Measurements from ENCODE around the gene MSX2. TPM values are rescaled to one million over a fixed set of nuclear protein-coding genes. Genes with fewer than 3 reads are reported as not detected.

MSX2 gene
- total RNA-seq, 1 experiment from 2014 or later = 64.4 TPM

DNA sequence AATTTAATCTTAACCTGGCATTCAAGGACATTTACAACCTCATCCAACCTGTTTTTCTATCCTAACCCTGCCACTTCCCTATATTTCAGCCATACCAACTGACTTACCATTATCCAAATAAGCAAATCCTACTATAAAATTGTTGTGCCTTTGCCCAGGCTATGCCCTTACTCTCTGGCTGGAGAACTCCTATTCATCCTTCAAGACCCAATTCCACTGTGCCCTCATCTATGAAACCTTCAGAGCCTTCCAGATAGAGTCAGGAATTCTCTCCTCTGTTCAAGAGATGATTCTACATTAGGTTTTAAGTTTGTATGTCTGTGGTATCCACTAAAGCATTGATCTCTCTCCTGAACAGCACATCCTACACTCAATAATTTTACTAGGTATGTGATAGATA lies 46.3 kb upstream of the MSX2 start:
- peaks cover 17% of the 10 kb centered on the region for H3K4me1 ChIP-seq
- Mint-ChIP-seq H3K4me1 (ENCODE audit: low read depth, unreplicated experiment) (peaks cover 12% of the 10 kb centered on the region), H3K9me3 (ENCODE audit: unreplicated experiment) (no peaks in the 10 kb centered on the region), H3K4me3 (ENCODE audit: unreplicated experiment) (no peak overlapping the region), H3K27ac (ENCODE audit: unreplicated experiment) (no peak overlapping the region), H3K36me3 (ENCODE audit: insufficient read depth, unreplicated experiment) (no peaks in the 10 kb centered on the region), H3K27me3 (ENCODE audit: insufficient read depth, unreplicated experiment) (no peaks in the 10 kb centered on the region)
- intact Hi-C loops (cut with micrococcal nuclease; ENCODE audit: unreplicated experiment) = no loop called here
- no peaks in the 10 kb centered on the region for H3K36me3 ChIP-seq (ENCODE audit: control insufficient read depth, insufficient read depth, low read length)
- no TSS peak for BruUV-seq (replicated peaks)
- no peak overlapping the region for H3K4me3 ChIP-seq (ENCODE audit: low read depth, low read length)
- ChIA-PET POLR2A (interaction anchor here (0.7 kb wide), 1 partner anchor 53 kb away, joined by 3 read pairs; no protein-coding TSS in a partner anchor), CTCF (no interaction called here)
- H3K27me3 ChIP-seq (replicated peaks; ENCODE audit: control insufficient read depth, insufficient read depth, low read length) = no peaks in the 10 kb centered on the region
- DNase-seq = no peak
- no peaks in the 10 kb centered on the region for H3K9me3 ChIP-seq
- TF ChIP-seq, protein P1, sequence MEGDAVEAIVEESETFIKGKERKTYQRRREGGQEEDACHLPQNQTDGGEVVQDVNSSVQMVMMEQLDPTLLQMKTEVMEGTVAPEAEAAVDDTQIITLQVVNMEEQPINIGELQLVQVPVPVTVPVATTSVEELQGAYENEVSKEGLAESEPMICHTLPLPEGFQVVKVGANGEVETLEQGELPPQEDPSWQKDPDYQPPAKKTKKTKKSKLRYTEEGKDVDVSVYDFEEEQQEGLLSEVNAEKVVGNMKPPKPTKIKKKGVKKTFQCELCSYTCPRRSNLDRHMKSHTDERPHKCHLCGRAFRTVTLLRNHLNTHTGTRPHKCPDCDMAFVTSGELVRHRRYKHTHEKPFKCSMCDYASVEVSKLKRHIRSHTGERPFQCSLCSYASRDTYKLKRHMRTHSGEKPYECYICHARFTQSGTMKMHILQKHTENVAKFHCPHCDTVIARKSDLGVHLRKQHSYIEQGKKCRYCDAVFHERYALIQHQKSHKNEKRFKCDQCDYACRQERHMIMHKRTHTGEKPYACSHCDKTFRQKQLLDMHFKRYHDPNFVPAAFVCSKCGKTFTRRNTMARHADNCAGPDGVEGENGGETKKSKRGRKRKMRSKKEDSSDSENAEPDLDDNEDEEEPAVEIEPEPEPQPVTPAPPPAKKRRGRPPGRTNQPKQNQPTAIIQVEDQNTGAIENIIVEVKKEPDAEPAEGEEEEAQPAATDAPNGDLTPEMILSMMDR (IDR thresholded peaks at IDR 0.05; ENCODE audit: insufficient read depth in 1 of 2, low read depth in 1 of 2, low read length in 1 of 2, severe bottlenecking in 1 of 2, unreplicated experiment in 1 of 2) = no peak

DNA sequence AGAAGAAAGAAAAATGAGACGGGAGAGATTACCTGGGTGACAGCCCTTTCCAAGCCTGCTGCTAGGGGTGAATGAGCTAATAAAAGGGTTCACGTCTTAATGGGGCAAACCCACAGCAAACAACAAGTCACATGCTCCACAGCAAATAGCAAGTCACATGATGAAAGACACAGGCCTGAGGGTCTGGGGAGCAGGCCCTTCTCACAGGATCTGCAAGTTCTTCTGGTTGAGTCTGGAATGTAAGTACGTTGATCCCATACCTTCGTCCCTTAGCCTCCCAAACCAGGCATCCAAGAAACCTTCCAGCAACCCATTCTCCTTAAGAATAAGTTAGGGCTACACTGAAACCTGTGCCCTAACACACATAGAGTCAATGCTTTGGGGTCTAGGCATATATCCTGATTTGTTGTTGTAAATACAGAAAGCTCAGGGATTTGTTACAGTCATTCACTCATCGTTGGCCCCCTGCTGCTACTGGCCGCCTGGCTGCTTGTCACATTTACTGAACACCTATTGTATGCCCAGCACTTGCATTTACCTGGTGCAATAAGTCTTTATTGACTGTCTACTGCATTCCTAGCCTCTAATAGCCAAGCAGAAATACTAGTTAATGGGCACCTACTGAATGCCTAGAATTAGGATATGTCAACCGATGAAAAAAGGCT lies 43.3 kb upstream of the MSX2 start:
- no peaks in the 10 kb centered on the region for H3K36me3 Mint-ChIP-seq (ENCODE audit: insufficient read depth, unreplicated experiment)
- no TSS peak for BruUV-seq (replicated peaks)
- H3K9me3 ChIP-seq = no peaks in the 10 kb centered on the region
- H3K27me3 Mint-ChIP-seq (ENCODE audit: insufficient read depth, unreplicated experiment) = no peaks in the 10 kb centered on the region
- H3K4me1 ChIP-seq = peaks cover 7% of the 10 kb centered on the region; the same call in 1 of the 2 replicates
- DNase-seq = no peak
- no peaks in the 10 kb centered on the region for H3K9me3 Mint-ChIP-seq (ENCODE audit: unreplicated experiment)
- H3K4me3 Mint-ChIP-seq (ENCODE audit: unreplicated experiment) = no peak overlapping the region
- H3K36me3 ChIP-seq (ENCODE audit: control insufficient read depth, insufficient read depth, low read length) = no peaks in the 10 kb centered on the region
- H3K27ac Mint-ChIP-seq (ENCODE audit: unreplicated experiment) = no peak overlapping the region
- TF ChIP-seq, protein P1 (IDR thresholded peaks at IDR 0.05; ENCODE audit: insufficient read depth in 1 of 2, low read depth in 1 of 2, low read length in 1 of 2, severe bottlenecking in 1 of 2, unreplicated experiment in 1 of 2) = no peak
- H3K4me3 ChIP-seq (ENCODE audit: low read depth, low read length) = no peak overlapping the region
- no peaks in the 10 kb centered on the region for H3K27me3 ChIP-seq (replicated peaks; ENCODE audit: control insufficient read depth, insufficient read depth, low read length)
- intact Hi-C loops (cut with micrococcal nuclease; ENCODE audit: unreplicated experiment) = no loop called here
- ChIA-PET POLR2A (no interaction called here), CTCF (no interaction called here)
- H3K4me1 Mint-ChIP-seq (ENCODE audit: low read depth, unreplicated experiment) = peaks cover 12% of the 10 kb centered on the region

DNA sequence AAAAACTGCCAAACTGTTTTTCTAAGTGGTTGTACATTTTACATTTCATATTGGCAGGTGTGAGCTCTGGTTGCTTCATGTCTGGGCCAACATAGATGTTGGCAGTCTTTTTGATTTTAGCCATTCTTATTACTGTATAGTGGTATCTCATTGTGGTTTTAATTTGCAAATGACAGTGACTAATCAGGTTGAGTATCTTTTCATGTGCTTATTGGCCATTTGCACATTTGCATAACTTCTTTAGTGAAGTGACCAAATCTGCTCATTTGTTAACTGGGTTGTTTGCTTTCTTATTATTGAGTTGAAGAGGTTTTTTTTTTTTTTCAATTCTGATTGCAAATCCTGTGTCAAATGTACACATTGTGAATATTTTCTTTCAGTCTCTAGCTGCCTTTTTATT lies 36.9 kb upstream of the MSX2 start:
- Mint-ChIP-seq H3K4me1 (ENCODE audit: low read depth, unreplicated experiment) (peaks cover 22% of the 10 kb centered on the region), H3K36me3 (ENCODE audit: insufficient read depth, unreplicated experiment) (peaks cover 5% of the 10 kb centered on the region), H3K27ac (ENCODE audit: unreplicated experiment) (no peak overlapping the region), H3K4me3 (ENCODE audit: unreplicated experiment) (no peak overlapping the region), H3K27me3 (ENCODE audit: insufficient read depth, unreplicated experiment) (no peaks in the 10 kb centered on the region), H3K9me3 (ENCODE audit: unreplicated experiment) (no peaks in the 10 kb centered on the region)
- H3K4me1 ChIP-seq = peaks cover 19% of the 10 kb centered on the region
- no TSS peak for BruUV-seq (replicated peaks)
- no peaks in the 10 kb centered on the region for H3K9me3 ChIP-seq
- no peaks in the 10 kb centered on the region for H3K27me3 ChIP-seq (replicated peaks; ENCODE audit: control insufficient read depth, insufficient read depth, low read length)
- ChIA-PET POLR2A (no interaction called here), CTCF (interaction anchor here (0.5 to 0.6 kb wide), 2 partner anchors 10 to 12 kb away, joined by 4 to 7 read pairs; no protein-coding TSS in a partner anchor)
- TF ChIP-seq, protein P1 (IDR thresholded peaks at IDR 0.05; ENCODE audit: insufficient read depth in 1 of 2, low read depth in 1 of 2, low read length in 1 of 2, severe bottlenecking in 1 of 2, unreplicated experiment in 1 of 2) = no peak
- no peak overlapping the region for H3K4me3 ChIP-seq (ENCODE audit: low read depth, low read length)
- intact Hi-C loops (cut with micrococcal nuclease; ENCODE audit: unreplicated experiment) = no loop called here
- no peak for DNase-seq
- H3K36me3 ChIP-seq (ENCODE audit: control insufficient read depth, insufficient read depth, low read length) = no peaks in the 10 kb centered on the region

Data from Caco-2 (cell line).